GM12864 (cell line): Measurements from ENCODE around the gene NLRC5.
"Not testable (repeated sequence)": the region's sequence is repeated elsewhere in the genome, so short reads cannot be mapped to it uniquely, and the experiment has no call there.

Source experiments
- DNase-seq: peaks from one replicate; pipeline ENCODE4 v3.0.0-alpha.2; 2011; ENCODE audit warnings: low read depth
- H3K4me3 ChIP-seq: 2 replicates; pipeline ENCODE4 v1.5.1; 2011; ENCODE audit warnings: mild to moderate bottlenecking, low read depth, low read length, control low read depth
- TF ChIP-seq, protein P1 (sequence below): IDR thresholded peaks from 2 replicates; pipeline ENCODE4 v1.5.1; 2011; ENCODE audit warnings: low read depth, mild to moderate bottlenecking, moderate library complexity, low read length, control low read depth, inconsistent platforms; ENCODE audit errors: missing control alignments

The NLRC5 gene

DNA sequence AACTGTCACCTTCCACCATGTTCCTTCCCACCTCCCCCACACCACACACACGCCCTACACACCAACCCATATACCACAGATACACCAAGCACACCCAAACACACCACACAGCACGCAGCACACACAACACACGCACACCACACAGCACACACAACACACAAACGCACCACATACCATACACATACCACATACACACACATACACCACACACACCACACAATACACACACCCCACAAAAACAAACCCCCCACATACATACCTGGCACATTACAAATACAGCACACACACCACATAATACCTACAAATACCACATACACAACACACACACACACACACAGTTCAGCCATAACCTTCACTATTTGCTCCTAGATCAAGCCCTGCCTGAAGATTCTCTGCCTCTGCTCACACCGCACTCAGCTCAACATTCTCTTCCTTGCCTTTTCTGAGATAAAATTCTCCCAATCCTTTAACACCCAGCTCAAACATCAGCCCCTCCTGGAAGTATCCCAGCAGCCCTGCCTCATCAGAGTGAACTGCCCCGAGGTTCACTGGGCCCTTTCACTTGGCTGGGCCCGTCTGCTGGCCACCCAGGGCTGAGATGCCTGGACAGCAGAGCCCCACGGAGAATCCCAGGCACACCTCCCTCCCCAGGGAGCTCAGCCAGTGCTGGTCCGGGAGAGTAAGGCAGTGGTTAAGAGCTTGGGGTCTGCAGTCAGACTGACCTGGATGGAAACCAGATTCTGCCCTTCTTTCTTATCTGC is 71.1 kb downstream of the NLRC5 start:
- no peak for DNase-seq
- TF ChIP-seq, protein P1, sequence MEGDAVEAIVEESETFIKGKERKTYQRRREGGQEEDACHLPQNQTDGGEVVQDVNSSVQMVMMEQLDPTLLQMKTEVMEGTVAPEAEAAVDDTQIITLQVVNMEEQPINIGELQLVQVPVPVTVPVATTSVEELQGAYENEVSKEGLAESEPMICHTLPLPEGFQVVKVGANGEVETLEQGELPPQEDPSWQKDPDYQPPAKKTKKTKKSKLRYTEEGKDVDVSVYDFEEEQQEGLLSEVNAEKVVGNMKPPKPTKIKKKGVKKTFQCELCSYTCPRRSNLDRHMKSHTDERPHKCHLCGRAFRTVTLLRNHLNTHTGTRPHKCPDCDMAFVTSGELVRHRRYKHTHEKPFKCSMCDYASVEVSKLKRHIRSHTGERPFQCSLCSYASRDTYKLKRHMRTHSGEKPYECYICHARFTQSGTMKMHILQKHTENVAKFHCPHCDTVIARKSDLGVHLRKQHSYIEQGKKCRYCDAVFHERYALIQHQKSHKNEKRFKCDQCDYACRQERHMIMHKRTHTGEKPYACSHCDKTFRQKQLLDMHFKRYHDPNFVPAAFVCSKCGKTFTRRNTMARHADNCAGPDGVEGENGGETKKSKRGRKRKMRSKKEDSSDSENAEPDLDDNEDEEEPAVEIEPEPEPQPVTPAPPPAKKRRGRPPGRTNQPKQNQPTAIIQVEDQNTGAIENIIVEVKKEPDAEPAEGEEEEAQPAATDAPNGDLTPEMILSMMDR: no peak
- no peak overlapping the region for H3K4me3 ChIP-seq

DNA sequence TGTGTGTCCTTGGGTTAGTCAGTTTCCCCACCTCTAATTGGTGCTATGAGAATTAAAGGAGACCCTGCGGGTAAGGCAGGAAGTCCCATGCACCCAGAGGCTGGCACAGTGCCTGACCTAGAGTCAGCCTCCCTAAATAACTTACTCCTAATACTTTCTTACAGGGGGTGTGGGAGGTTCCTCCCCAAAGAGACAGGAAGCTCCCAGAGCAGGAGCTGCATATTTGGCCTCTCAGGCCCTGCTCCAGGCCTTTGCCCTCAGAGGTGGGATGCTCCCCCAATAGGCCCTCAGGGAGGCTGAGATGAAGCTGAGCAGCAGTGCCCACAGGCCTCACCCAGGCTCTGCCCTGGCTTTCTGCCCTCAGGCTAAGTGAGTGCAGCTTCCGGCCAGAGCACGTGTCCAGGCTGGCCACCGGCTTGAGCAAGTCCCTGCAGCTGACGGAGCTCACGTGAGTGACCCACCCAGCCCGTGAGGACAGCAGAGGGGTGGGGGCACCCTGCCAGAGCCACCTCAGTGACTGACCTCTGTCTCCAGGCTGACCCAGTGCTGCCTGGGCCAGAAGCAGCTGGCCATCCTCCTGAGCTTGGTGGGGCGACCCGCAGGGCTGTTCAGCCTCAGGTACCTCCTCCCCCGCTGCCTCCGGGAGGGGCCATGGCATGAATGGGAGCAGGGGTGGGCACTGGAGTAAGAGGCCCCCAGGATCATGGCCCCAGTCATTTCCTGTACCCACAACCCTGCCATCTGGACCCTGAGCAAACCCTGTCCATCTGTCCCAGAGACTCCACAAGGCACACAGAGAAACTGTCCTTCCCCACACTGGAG is 71.9 kb downstream of the NLRC5 start:
- no peak overlapping the region for H3K4me3 ChIP-seq
- TF ChIP-seq, protein P1: no peak
- no peak for DNase-seq

DNA sequence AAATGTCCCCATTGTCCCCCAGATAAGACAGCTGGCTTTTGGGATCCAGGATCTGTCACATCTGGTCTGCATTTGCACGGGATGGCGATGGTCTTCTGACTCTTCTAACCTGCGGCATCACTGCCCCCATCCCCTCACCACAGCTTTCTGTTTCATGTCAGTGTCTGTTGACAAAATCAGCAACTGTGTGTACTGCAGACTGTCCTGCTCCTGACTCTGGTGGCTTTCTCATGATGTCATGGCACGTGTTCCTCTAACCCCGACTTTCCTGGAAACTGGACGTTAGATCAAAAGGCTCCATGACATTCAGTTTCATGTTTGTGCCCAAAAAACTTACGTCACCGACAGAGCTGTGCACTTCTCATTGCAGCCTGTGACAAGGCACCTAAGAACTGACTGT is 73.0 kb downstream of the NLRC5 start:
- H3K4me3 ChIP-seq: no peak overlapping the region
- TF ChIP-seq, protein P1: no peak
- DNase-seq: no peak

DNA sequence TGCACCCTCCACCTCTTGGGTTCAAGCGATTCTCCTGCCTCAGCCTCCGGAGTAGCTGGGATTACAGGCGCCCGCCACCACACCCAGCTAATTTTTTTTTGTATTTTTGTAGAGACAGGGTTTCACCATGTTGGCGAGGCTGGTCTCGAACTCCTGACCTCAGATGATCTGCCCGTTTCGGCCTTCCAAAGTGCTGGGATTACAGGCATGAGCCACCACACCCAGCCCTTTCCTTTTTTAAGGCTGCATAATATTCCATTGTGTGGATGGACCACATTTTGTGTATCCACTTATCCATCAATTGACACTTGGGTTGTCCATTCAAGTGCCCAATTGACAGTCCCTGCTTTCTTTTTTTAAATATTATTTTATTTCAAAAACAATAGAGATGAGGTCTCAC is 73.8 kb downstream of the NLRC5 start:
- H3K4me3 ChIP-seq, DNase-seq: not testable (repeated sequence)

DNA sequence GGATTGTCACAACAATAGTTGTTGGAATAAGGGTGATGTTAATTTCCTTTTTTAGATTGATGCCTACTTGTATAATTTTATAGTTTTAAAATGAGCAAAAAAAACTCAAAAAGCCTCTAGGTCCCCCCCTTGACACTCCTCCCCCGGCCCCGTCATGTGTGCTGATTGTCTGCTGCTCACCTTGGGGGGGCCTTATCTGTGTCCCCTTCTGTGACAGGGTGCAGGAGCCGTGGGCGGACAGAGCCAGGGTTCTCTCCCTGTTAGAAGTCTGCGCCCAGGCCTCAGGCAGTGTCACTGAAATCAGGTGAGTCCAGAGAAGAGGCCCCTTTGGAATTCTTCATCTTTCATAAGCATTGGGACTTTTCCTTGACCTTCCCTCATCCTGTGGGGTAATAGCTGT is 75.6 kb downstream of the NLRC5 start:
- no peak for DNase-seq
- TF ChIP-seq, protein P1: no peak
- H3K4me3 ChIP-seq: no peak overlapping the region

DNA sequence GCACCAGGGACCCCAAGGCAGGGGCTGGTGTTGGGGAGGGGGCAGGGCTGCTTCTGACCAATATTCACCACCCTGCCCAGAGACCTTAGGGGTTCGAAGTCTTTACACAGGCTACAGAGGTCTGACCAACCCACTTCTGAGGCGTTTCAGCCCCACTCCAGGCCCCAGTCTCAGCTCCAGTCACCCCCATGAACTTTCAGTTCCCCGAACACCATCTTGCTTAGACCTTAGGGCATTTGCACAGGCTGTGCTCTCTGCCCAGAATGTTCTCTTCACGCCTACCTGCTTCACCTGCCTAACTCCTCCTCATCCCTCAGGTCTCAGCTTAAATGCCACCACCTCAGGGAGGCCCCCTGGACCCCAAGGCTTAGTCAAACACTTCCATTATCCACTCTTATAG is 77.3 kb downstream of the NLRC5 start:
- H3K4me3 ChIP-seq: no peak overlapping the region
- no peak for DNase-seq
- TF ChIP-seq, protein P1: no peak

DNA sequence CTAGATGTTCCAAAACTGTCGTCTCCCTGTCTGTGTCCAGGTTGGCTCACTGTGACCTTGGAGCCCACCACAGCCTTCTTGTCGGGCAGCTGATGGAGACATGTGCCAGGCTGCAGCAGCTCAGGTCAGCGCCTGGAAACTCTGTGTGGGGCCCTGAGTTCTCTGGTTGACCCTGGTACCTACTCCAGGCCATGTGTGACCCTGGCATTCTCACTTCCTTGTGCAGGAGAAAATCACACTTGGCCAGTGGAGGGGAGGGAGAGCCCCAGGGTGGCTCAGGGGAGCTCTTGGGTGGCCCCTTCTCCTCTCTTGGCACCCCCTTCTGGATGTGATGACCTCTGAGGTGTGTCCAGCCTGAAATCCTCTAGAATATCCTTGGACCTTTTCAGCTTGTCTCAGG is 78.0 kb downstream of the NLRC5 start:
- DNase-seq: no peak
- TF ChIP-seq, protein P1: no peak
- H3K4me3 ChIP-seq: no peak overlapping the region
